GM20431 (cell line): Measurements from ENCODE around the gene CLOCK.

Experiments
- in situ Hi-C: fragments of 300-500 bp; cut with MseI, MboI; formaldehyde crosslinking; loops from one replicate; pipeline ENCODE4 v1.15.0; 2020; ENCODE audit warnings: low sequenced_read_pairs; ENCODE audit not compliant: unreplicated experiment

Gene CLOCK

DNA sequence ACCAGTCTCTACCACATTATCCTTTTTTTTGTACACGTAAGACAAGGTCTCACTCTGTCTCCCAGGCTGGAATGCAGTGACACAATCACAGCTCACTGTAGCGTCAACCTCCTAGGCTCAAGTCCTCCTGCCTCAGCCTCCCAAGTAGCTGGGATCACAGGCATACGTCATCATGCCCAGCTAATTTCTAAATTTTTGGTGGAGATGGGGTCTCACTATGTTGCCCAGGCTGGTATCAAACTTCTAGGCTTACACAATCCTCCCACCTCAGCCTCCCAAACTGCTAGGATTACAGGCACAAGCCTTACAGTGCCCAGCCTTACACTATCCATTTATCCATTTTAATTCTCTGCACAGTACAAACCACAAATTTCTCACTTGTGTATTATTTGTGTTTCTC lies 58.0 kb downstream of the CLOCK start:
- in situ Hi-C loops: no loop called here

DNA sequence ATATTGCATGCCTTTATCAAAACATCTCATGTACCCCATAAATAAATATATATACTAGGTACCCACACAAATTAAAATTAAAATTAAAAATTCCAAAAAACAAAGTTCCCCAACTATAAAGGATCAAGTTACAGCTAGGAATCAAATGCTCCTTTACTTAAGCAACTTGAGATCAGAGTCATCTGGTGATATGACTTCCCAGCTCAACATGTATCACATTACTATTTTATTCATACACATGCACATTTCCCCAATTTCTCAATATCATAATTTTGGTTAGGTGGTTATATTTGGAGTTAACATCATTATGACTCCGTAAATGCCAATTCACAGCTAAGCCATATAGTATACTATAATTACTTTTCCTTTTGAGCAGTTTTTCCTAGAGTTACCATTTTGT lies 60.9 kb downstream of the CLOCK start:
- in situ Hi-C loops: no loop called here

DNA sequence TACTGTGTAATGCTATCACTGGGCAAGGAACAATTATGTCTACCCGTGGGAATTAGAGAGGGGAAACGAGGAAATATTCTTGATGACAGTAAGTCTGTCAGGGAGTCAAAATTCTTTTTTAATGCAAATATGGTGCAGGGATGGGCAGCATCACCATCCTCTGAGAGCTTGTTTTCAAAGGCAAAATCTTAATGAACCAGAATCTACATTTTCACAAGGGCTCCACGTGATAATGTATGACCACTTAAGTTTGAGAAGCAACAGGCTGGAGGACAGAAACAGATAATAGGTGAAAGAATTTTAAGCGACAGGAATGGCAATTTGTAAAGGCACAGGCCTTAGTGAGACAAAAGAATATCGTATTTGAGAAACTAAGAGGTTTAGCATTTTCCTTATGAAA lies 63.4 kb downstream of the CLOCK start:
- in situ Hi-C loops: no loop called here

DNA sequence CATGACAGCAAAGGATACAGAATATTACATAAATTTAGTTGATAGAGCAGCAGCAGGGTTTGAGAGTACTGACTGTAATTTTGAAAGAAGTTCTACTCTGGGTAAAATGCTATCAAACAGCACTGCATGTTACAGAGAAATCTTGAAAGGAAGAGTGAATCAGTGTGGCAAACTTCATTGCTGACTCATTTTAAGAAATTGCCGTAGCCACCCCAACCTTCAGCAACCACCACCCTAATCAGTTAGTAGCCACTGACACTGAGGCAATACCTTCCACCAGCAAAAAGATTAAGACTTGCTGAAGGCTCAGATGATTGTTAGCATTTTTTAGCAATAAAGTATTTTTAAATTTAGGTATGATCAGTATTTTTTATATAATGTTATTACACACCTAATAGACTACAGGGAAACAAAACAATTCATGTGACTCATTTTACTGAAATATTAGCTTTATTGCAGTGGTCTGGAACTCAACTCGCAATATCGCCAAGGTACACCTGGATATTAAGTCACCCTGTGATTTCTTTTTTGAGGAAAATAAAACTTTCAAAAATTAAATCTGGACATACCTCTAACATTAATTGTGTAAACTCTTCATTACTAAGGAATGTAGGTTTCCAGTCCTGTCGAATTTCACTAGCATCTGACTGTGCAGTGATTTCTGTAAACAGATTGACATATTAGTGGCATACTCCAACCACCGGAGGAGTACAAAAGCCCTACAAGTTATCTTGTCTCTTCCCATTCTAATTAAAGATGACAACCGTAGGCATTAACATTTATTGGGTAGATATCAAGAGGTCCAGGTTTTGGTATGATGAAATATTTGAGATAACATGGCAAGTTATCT lies 71.1 kb downstream of the CLOCK start:
- in situ Hi-C loops: no loop called here

DNA sequence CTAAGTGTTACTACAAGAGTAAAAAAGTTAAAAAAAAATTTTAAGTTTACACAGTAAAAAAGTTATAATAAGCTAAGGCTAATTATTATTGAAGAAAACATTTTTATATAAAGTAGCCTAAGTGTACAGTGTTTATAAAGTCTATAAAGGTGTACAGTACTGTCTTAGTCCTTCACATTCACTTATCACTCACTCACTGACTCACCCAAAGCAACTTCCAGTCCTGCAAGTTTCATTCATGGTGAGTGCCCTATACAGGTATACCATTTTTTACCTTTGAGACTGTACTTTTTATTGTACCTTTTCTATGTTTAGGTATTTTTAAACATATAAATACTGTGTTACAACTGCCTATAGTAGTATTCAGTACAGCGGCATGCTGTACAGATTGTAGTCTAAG lies 76.7 kb downstream of the CLOCK start:
- in situ Hi-C loops: no loop called here

- in situ Hi-C loops: no loop called here
These were observed 78.0 kb downstream of the CLOCK start for GRCh38 chr4:55468724-55469123.

GRCh38 chr4:55466001-55466400 lies 80.7 kb downstream of the CLOCK start:
- in situ Hi-C loops: no loop called here

DNA sequence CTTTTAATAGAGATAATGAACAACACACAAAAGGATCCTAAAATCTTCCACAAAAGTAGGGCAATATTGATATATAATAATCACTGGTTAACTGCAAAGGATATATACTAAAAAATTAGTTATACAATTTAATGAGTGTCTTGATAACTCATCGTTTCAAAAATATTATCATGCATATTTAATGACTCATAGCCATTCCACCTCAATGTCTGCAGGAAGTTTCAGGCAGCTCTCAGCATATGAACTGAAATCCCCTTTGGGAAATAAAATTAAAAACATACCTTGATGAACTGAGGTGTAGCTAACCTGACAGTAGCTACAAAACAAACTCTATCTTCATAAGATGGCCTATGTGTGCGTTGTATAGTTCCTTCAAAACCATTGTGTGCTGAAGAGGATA lies 88.1 kb downstream of the CLOCK start:
- in situ Hi-C loops: no loop called here

DNA sequence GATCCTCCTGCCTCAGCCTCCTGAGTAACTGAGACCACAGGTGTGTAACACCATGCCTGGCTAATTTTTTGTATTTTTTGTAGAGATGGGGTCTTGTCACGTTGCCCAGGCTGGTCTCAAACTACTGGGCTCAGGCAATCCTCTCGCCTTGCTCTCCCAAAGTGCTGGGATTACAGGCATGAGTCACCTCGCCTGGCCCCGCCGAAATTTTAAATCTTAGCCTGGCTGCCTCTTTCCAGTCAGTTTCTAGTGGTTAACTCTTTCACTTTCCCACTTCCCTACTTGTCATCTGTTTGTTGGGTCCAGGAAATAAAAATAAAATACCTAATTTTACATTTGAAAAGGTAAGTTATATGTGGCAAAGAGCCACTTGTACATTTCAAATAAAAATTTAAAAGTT lies 88.5 kb downstream of the CLOCK start:
- in situ Hi-C loops: no loop called here

DNA sequence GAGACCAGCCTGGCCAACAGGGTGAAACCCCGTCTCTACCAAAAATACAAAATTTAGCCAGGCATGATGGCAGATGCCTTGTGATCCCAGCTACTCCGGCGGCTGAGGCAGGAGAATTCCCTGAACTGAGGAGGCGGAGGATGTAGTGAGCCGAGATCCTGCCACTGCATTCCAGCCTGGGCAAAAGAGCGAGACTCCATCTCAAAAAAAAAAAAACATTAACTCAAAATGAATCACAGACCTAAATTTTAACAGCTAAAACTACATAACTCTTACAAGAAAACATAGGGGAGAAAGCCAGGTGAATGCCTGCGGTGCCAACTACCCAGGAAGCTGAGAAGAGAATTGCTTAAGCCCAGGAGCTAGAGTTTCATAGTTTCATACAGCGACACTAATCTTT lies 96.1 kb downstream of the CLOCK start:
- in situ Hi-C loops: no loop called here

DNA sequence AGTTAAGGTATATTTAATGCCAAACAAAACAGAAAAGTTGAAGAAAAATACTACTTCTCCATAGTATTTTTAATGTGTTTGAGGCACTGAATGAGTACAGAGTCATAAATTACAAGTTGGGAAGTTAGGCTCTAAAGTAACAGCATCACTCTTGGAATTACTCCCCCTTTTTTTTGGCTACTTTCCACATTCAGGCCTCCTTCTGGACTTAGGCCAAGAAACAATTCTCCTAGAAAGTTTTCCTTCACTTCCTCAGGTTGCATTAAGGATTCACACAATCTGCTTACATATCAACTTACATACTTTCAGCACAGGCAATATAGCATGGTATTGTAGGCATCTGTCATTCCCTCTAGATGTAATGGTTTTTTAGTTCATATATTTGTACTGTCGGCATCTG lies 98.9 kb downstream of the CLOCK start:
- in situ Hi-C loops: no loop called here

GRCh38 chr4:55447108-55447708 lies 99.5 kb downstream of the CLOCK start:
- in situ Hi-C loops: no loop called here

DNA sequence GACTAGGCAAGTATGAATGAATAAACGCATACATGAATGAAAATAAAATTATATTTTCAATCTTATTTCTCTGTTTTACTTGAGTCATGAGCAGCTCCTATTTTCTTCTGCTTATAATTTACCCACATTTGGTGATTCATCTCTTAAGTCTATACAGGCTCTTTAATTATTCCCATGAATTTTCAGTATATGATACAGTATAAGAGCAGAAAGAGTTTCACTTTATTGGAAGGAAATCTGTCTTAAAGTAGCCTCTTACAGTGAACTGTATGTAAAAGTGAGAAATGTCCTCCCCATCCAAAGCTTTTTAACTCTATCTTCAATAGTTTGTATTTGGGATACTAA lies 100.2 kb downstream of the CLOCK start:
- in situ Hi-C loops: no loop called here

DNA sequence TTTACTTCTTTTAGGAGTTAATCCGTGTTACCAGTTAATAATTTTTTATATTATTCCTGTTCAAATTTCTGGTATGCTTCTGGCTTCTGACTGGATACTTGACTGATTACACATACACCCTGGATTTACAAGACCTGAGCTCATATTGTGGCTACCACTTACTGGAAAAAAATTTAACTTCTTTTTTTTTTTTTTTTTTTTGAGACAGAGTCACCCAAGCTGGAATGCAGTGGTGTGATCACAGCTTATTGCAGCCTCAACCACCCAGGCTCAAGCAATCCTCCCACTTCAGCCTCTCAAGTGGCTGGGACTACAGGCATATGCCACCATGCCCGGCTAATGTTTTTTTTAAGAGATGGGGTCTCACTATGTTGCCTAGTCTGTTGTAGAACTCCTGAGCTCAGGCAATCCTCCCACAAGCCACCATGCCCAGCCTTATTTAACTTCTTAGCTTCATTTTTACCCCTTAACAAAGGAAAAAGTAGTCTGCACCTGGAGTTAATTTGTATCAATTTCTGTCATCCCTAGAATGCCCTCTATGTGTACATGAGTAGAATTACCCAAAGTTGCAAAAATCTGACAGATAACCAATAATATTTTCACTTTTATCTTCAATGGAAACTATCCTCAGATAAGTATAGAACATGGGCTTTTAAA lies 100.7 kb downstream of the CLOCK start:
- in situ Hi-C loops: no loop called here

GRCh38 chr4:55444827-55445226 lies 101.9 kb downstream of the CLOCK start:
- in situ Hi-C loops: no loop called here

DNA sequence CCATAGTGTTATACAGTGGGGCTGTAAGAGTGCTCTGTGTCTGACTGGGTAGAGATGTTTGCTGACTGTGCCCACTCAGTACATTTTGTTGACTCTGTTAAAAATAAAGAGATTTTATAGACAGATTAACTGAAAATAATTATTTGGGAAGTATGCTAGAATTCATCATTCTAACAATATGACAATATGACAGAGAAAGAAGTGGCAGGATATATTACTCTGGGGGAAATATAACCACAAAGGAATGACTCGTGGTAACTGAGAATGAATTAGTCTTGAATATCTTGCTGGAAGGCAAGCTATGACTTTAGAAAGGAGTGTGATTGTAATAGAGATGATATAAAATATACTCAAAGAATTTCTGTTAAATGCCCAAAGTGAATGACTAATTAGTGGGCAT lies 104.2 kb downstream of the CLOCK start:
- in situ Hi-C loops: no loop called here

GRCh38 chr4:55440786-55441185 lies 105.9 kb downstream of the CLOCK start:
- in situ Hi-C loops: no loop called here

DNA sequence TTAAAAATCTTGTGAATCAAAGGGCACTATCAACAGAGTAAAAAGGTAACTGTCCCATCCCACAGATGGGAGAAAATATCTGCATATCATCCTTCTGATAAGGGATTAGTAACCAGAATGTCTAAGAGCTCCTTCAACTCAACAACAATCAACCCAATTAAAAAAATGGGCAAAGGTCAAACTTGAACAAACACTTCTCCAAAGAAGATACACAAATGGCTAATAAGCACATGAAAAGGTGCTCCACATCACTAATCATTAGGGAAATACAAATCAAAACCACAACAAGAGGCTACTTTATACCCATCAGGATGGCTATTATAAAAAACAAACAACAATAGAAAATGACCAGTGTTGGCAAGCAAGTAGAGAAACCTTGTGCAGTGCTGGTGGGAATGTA lies 107.7 kb downstream of the CLOCK start:
- in situ Hi-C loops: no loop called here

DNA sequence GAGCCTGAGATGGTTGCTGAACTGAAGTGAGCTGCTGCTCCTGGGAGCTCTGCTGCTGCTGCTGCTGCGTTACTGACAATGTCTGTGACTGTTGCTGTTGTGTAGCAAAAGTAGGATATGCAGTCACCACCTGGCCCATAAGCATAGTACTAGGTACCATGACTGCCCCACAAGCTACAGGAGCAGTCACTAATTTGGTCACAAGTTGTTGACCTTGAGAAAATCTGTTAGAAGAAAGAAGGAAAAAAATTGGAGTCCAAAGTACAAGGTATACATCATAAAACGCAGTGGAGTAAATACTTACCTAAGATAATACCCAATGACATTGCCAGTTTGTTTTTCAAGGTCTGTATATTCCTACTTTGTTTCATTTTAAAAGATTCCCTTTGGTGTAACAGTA lies 108.4 kb downstream of the CLOCK start:
- in situ Hi-C loops: no loop called here

DNA sequence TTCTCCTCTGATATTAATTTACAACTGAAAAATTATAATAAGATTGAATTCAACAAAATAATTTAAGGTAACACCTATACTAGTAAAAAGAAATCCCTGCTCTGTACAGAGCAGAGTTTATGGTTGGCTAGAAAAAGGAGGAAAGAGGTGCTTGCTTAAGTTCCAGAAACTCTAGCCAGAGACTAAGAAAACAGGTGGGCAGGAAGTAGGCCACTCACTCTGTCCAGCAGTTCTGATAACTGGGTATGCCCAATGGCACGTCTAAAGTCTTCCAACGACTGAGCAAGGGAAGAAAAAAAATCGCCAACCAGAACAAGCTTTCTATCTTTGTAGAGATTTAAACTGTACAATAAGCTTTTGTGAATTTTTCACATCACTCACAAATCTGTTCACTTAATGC lies 108.9 kb downstream of the CLOCK start:
- in situ Hi-C loops: no loop called here

DNA sequence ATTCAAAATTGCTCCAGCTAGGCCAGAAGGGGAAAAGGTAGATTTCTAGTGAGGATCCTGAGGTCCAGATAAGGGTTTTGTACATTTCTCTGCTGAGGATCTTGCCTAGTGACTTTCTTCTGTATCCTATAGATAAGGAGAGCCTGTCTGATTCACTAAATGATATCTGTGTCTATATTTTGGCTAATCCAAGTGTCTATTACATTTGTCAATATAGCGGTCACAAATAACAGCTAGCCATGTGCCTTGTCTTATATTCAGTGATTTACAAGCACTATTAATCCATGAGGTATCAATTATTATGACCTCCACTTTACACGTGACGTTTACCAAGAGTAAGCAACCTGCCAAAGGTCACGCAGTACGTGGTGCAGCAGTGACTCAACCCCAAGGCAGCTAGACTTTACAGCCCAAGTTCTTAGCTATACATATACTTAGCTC lies 109.3 kb downstream of the CLOCK start:
- in situ Hi-C loops: no loop called here
